ENCODE results near the gene LRRC45.

- TF ChIP-seq CTCF (conservative IDR thresholded peaks at IDR 0.05 in 1 of 2, IDR thresholded peaks at IDR 0.05 in 1 of 2; ENCODE audit: low read depth in 1 of 2, low read length in 2 of 2) (no peak), EZH2 (IDR thresholded peaks at IDR 0.05; ENCODE audit: low read length, missing control alignments) (no peak)
Measured at GRCh38 chr17:82000803-82001570, 22.1 kb upstream of the LRRC45 start.
